HepG2 (cell line): Measurements from ENCODE around the gene NPBWR2. TPM values are rescaled to one million over a fixed set of nuclear protein-coding genes. Genes with fewer than 3 reads are reported as not detected.

Experiments
- CTCF ChIP-seq: sonication (generic); formaldehyde crosslinking; IDR thresholded peaks from 2 replicates; pipeline ENCODE4 v1.5.0; 2020; ENCODE audit warnings: mild to moderate bottlenecking, missing genetic modification reagents, moderate library complexity
- GFI1 ChIP-seq: sonication (generic); formaldehyde crosslinking; IDR thresholded peaks from 2 replicates; pipeline ENCODE4 v1.5.0; 2020; ENCODE audit warnings: missing genetic modification reagents, mild to moderate bottlenecking, borderline replicate concordance
- MAFG ChIP-seq: sonication (generic); formaldehyde crosslinking; IDR thresholded peaks from 2 replicates; pipeline ENCODE4 v1.5.1; 2020; ENCODE audit warnings: mild to moderate bottlenecking, missing genetic modification reagents
- MEIS1 ChIP-seq: sonication (generic); formaldehyde crosslinking; IDR thresholded peaks from 2 replicates; pipeline ENCODE4 v1.9.0; 2021; ENCODE audit warnings: mild to moderate bottlenecking, missing genetic modification reagents, moderate library complexity, borderline replicate concordance
- SALL1 ChIP-seq: sonication (generic); formaldehyde crosslinking; IDR thresholded peaks from 2 replicates; pipeline ENCODE4 v1.8.0; 2022; ENCODE audit warnings: mild to moderate bottlenecking, missing genetic modification reagents
- TSC22D2 ChIP-seq: sonication (generic); formaldehyde crosslinking; IDR thresholded peaks from 2 replicates; pipeline ENCODE4 v1.5.1; 2020; ENCODE audit warnings: missing genetic modification reagents, mild to moderate bottlenecking, borderline replicate concordance
- ZBTB42 ChIP-seq: sonication (generic); formaldehyde crosslinking; IDR thresholded peaks from 2 replicates; pipeline ENCODE4 v1.5.0; 2020; ENCODE audit warnings: mild to moderate bottlenecking, missing genetic modification reagents
- ZNF354B ChIP-seq: sonication (generic); formaldehyde crosslinking; IDR thresholded peaks from 2 replicates; pipeline ENCODE4 v1.8.0; 2022; ENCODE audit warnings: mild to moderate bottlenecking, missing genetic modification reagents
- polyA plus RNA-seq, 8 experiments: library from polyadenylated mRNA; depleted of rRNA in 3 of 8; stranded (reverse) in 7 of 8; unstranded in 1 of 8; fragments of >200 nt; fragmentation: Illumina TruSeq in 4 of 8; extraction: Trizol in 4 of 8; gene quantifications; 2 replicates each; pipeline versions ENCODE4 v1.2.1 to v1.2.3, GENCODE V29; 2011 to 2016; ENCODE audit warnings: low read depth in 4 of 8, missing spikeins in 1 of 8, mixed read lengths in 1 of 8; ENCODE audit not compliant: insufficient read depth in 1 of 8
- total RNA-seq, 5 experiments: library from RNA; depleted of rRNA; stranded (reverse); fragments of >200 nt; fragmentation: Illumina TruSeq; extraction: Trizol; gene quantifications; 2 replicates each; pipeline ENCODE4 v1.2.3, GENCODE V29; 2016; ENCODE audit warnings: low read depth in 1 of 5
- TF ChIP-seq, protein P1 (sequence below): sonication (generic); formaldehyde crosslinking; IDR thresholded peaks from 2 replicates; pipeline ENCODE4 v1.9.0; 2021; ENCODE audit warnings: mild to moderate bottlenecking, missing genetic modification reagents
- TF ChIP-seq, protein P2 (sequence below): sonication (generic); formaldehyde crosslinking; IDR thresholded peaks from 2 replicates; pipeline ENCODE4 v1.4.0; 2020; ENCODE audit warnings: missing genetic modification reagents
- TF ChIP-seq, protein P3 (sequence below), 2 experiments: sonication (generic) in 1 of 2; formaldehyde crosslinking in 1 of 2; IDR thresholded peaks; 2 replicates each; pipeline versions ENCODE4 v1.6.1 to v1.9.0; 2014 to 2022; ENCODE audit warnings: antibody characterized with exemption in 1 of 2, borderline replicate concordance in 1 of 2, inconsistent platforms in 1 of 2, low read depth in 1 of 2, missing genetic modification reagents in 1 of 2

The NPBWR2 gene
- total and polyA plus RNA-seq, 2 of the 13 experiments (the other 11 are each of a cell fraction or from before 2014, with no cell fraction given), result not detected

GRCh38 chr20:64151633-64152530, 44.5 kb upstream of the NPBWR2 start (continued):
- TF ChIP-seq, protein P1, sequence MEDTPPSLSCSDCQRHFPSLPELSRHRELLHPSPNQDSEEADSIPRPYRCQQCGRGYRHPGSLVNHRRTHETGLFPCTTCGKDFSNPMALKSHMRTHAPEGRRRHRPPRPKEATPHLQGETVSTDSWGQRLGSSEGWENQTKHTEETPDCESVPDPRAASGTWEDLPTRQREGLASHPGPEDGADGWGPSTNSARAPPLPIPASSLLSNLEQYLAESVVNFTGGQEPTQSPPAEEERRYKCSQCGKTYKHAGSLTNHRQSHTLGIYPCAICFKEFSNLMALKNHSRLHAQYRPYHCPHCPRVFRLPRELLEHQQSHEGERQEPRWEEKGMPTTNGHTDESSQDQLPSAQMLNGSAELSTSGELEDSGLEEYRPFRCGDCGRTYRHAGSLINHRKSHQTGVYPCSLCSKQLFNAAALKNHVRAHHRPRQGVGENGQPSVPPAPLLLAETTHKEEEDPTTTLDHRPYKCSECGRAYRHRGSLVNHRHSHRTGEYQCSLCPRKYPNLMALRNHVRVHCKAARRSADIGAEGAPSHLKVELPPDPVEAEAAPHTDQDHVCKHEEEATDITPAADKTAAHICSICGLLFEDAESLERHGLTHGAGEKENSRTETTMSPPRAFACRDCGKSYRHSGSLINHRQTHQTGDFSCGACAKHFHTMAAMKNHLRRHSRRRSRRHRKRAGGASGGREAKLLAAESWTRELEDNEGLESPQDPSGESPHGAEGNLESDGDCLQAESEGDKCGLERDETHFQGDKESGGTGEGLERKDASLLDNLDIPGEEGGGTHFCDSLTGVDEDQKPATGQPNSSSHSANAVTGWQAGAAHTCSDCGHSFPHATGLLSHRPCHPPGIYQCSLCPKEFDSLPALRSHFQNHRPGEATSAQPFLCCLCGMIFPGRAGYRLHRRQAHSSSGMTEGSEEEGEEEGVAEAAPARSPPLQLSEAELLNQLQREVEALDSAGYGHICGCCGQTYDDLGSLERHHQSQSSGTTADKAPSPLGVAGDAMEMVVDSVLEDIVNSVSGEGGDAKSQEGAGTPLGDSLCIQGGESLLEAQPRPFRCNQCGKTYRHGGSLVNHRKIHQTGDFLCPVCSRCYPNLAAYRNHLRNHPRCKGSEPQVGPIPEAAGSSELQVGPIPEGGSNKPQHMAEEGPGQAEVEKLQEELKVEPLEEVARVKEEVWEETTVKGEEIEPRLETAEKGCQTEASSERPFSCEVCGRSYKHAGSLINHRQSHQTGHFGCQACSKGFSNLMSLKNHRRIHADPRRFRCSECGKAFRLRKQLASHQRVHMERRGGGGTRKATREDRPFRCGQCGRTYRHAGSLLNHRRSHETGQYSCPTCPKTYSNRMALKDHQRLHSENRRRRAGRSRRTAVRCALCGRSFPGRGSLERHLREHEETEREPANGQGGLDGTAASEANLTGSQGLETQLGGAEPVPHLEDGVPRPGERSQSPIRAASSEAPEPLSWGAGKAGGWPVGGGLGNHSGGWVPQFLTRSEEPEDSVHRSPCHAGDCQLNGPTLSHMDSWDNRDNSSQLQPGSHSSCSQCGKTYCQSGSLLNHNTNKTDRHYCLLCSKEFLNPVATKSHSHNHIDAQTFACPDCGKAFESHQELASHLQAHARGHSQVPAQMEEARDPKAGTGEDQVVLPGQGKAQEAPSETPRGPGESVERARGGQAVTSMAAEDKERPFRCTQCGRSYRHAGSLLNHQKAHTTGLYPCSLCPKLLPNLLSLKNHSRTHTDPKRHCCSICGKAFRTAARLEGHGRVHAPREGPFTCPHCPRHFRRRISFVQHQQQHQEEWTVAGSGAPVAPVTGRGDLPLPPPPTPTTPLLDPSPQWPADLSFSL (CRISPR knock-in tag), result no peak
- no peak for TF ChIP-seq MAFG (CRISPR knock-in tag)
- no peak for TF ChIP-seq SALL1
- TF ChIP-seq, protein P2, sequence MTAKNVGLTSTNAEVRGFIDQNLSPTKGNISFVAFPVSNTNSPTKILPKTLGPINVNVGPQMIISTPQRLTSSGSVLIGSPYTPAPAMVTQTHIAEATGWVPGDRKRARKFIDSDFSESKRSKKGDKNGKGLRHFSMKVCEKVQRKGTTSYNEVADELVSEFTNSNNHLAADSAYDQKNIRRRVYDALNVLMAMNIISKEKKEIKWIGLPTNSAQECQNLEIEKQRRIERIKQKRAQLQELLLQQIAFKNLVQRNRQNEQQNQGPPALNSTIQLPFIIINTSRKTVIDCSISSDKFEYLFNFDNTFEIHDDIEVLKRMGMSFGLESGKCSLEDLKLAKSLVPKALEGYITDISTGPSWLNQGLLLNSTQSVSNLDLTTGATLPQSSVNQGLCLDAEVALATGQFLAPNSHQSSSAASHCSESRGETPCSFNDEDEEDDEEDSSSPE (CRISPR knock-in tag), result no peak
- TF ChIP-seq, protein P3, sequence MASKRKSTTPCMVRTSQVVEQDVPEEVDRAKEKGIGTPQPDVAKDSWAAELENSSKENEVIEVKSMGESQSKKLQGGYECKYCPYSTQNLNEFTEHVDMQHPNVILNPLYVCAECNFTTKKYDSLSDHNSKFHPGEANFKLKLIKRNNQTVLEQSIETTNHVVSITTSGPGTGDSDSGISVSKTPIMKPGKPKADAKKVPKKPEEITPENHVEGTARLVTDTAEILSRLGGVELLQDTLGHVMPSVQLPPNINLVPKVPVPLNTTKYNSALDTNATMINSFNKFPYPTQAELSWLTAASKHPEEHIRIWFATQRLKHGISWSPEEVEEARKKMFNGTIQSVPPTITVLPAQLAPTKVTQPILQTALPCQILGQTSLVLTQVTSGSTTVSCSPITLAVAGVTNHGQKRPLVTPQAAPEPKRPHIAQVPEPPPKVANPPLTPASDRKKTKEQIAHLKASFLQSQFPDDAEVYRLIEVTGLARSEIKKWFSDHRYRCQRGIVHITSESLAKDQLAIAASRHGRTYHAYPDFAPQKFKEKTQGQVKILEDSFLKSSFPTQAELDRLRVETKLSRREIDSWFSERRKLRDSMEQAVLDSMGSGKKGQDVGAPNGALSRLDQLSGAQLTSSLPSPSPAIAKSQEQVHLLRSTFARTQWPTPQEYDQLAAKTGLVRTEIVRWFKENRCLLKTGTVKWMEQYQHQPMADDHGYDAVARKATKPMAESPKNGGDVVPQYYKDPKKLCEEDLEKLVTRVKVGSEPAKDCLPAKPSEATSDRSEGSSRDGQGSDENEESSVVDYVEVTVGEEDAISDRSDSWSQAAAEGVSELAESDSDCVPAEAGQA (IDR thresholded peaks at IDR 0.05; ENCODE audit: low read depth), result 0 out of 2 replicates have a peak, but pooled peaks have one; percentile 30
- TF ChIP-seq, protein P3 (CRISPR knock-in tag; IDR thresholded peaks at IDR 0.05; ENCODE audit: borderline replicate concordance), result no peak
- TF ChIP-seq MEIS1 (CRISPR knock-in tag), result no peak
- TF ChIP-seq CTCF (CRISPR knock-in tag), result no peak
- TF ChIP-seq TSC22D2 (CRISPR knock-in tag), result no peak
- TF ChIP-seq GFI1 (CRISPR knock-in tag), result no peak
- TF ChIP-seq ZBTB42 (CRISPR knock-in tag), result no peak
- no peak for TF ChIP-seq ZNF354B (CRISPR knock-in tag)
